GM21528 (cell line): Measurements from ENCODE around the gene GNB5.

Experiments used
- ATAC-seq: cut with Tn5 transposase; IDR thresholded peaks from one replicate; pipeline ENCODE4 v1.9.1; 2021; ENCODE audit warnings: mild to moderate bottlenecking, moderate library complexity; ENCODE audit not compliant: unreplicated experiment, low FRiP score

Gene GNB5

DNA sequence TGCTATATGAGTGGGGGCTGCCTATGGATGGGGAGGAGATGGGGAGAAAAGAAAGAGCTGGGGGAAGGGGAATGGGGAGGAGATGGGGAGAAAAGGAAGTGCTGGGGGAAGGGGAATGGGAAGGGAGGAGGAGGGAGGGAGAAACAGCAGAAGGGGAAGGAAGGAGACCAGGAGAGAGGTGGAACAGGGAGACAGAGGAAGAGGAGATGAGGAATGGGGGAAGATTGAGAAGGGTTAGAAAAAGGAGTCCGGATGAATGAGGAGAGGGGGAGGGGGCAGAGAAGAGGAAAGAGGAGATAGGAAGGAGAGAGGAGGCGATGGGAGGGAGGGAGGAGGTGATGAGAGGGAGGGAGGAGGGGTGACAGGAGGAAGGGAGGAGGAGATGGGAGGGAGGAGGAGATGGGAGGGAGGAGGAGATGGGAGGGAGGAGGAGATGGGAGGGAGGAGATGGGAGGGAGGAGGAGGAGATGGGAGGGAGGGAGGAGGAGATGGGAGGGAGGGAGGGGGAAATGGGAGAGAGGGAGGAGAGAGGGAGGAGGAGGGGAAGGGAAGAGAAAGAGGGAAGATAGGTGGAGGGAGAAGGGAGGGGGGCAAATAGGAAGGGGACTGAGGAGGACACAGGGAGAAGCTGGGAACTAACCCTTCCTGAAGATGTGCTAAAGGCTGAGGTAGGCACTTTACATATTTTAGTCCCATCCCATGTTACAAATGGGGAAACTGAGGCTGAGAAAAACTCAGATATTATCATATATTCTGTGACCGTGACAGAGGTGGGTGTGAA is 72.0 kb downstream of the GNB5 start:
- no peak for ATAC-seq

DNA sequence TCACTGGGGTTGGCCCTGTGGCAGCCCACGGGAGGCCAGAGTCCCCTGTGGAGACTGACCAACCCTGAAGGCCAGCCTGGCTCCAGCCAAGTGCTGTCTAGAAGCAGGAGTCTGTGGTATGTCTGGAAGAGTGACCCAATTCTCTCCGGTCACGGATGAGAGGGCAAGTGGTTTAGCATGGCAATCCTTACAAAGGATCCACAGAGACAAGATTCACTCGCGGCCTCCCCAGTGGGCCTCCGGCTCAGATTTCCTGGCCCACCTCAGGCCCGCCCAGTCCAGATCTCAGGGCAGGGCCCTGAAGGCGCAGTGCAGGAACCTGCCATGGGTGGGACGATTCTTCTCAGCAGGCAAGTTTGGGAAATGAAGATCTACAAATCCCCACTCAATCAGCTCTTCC is 73.6 kb downstream of the GNB5 start:
- ATAC-seq, result no peak

DNA sequence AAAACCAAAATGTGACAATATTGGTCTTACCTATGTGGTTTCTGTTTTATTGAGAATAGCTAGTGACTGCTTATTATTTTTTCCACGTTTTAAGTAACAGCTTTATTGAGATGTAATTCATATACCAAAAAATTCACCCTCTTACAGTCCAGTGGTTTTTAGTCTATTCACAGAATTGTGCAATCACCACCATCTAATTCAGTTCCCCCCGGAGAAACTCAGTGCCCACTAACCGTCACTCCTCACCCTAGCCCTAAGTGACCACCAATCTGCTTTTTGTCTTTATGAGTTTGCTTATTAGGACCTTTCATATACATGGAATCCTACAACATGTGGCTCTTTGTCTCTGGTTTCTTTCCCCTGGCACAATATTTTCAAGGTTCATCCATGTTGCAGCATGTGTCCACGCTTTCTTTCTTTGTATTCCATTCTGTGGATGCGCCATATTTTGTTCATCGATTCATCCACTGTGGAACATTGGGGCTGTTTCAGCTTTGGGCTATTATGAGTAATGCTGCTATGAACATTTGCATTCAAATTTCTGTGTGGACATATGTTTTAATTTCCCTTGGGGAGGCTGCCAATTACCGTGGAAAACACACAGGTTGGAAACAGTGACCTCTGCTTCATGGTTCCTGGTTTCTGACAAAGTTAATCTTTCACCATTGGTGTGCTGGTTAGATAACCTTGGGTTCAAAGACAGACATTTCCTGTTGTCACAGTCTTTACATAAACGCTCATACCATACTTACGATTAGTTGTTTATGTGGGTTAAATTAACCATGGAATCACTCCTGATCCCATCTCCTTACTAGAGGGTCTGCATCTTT is 75.4 kb downstream of the GNB5 start:
- ATAC-seq, result no peak

DNA sequence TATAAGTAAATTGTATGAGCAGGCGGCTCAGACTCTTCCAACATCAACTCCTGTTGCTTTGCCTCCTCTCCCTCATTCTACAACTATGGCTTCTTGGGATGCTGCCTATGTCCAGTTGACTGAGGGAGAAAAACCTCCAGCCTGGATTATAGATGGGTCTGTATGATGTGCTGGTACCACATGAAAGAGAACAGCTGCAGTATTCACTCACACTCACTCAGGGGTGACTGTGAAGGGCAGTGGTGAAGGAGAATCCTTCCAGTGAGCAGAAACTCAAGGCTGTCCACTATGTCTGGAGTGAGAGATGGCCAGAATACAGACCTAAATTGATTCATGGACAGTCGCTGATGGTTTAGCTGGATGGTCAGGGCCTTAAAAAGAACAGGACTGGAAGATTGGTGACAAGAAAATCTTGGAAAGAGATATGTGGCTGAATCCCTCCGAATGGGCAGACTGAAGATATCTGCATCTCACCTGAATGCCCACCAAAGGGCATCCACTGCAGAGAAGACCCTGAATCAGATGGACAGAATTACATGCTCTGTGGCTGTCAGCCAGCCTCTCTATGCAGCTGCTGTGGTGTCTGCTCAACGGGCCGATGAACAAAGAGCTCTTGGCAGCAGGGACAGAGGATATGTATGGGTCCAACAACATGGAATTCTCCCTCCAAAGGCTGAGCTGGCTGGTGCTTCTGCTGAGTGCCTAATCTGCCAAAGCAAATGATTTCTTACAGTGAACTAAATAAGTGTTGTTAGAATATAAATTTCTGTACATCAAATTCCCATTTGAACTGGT is 76.7 kb downstream of the GNB5 start:
- no peak for ATAC-seq

DNA sequence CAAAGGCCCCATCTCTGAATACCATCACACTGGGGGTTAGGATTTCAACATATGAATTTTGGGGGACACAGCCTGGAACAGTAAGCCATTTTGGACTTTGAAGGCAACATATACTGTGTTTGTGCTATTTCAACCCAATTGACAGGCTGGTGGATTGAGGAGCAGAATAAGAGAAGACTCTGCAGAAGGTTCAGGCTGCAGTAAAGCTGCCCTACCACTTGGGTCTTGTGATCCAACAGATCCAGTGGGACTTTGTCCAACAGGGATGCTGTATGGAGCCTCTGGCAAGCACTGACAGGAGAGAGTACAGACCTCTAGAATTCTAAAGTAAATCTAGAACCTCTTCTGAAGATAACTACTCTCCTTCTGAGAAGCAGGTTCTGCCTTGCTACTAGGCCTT is 77.5 kb downstream of the GNB5 start:
- ATAC-seq, result no peak

DNA sequence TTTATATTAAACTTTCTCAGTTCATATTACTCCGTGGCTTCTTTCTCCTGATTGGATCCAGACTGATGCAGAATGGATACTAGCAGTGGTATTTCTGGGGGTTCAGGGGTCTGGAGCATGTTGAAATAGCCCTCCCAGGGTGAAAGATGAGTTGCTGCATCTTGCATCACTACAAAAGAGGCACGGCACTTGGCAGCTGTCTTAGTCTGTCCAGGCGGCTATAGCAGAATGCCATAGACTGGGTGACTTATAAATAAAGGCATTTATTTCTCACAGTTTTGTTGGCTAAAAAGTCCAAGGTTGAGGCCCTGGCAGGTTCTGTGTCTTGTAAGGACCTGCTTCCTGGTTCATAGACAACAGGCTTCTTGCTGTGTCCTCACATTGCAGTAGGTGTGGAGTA is 78.0 kb downstream of the GNB5 start:
- ATAC-seq, result no peak

DNA sequence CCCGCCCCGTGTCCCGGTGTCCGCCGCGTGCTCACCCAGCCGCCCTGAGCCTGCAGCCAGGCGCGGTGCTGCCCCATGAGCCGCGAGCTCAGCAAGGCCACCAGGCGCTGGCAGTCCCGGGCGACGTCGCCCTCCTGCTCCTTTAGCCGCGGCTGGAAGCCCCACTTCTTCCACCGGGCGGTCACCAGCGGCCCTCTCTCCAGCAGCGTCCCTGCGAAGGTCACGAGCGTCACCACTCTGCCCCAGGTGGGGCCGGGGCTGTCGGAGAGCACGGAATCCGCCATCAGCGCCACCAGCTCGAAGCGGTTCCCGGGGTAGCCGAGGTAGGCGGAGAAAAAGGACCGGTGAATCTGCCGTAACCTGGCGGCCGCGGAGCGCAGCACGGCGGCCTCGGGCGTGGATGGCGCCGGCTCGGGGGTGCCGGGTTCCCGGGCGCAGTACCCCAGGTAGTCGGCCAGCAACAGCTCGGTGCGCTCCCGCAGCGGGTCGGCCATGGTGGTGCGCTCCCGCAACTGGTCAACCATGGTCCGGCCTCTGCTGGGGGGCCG is 78.9 kb downstream of the GNB5 start:
- no peak for ATAC-seq

DNA sequence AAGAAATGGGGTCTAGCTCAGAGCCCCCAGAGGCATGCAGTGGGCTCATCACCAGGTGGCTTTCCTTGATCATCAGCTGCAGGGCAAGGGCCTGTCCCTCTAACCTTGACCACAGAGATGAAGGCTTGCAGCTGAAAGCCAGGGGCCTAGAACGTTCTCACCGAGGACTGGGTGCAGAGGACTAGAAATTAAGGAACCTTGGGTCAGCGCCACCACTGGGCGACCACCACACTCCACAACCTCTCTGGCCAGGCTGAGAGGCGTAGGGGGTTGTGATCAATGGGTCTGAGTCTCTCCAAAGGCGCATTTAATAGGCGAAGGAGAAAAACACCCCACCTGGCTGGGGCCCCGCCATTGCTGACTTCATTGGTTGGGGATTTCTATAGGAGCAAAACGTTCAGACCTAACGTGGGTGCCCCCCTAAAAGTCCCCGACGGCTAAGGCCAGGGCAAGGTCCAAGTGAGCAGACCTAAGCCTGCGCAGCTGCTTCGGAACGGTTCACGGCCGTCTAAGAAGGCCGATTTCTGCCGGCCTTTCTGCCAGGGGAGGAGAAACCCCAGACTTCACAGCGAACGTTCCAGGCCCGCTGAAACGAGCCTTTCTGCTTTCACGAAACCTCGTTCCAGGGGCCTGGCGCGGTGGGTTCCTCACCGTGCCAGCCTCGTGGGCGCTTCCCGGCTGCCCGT is 79.5 kb downstream of the GNB5 start:
- ATAC-seq, result no peak

DNA sequence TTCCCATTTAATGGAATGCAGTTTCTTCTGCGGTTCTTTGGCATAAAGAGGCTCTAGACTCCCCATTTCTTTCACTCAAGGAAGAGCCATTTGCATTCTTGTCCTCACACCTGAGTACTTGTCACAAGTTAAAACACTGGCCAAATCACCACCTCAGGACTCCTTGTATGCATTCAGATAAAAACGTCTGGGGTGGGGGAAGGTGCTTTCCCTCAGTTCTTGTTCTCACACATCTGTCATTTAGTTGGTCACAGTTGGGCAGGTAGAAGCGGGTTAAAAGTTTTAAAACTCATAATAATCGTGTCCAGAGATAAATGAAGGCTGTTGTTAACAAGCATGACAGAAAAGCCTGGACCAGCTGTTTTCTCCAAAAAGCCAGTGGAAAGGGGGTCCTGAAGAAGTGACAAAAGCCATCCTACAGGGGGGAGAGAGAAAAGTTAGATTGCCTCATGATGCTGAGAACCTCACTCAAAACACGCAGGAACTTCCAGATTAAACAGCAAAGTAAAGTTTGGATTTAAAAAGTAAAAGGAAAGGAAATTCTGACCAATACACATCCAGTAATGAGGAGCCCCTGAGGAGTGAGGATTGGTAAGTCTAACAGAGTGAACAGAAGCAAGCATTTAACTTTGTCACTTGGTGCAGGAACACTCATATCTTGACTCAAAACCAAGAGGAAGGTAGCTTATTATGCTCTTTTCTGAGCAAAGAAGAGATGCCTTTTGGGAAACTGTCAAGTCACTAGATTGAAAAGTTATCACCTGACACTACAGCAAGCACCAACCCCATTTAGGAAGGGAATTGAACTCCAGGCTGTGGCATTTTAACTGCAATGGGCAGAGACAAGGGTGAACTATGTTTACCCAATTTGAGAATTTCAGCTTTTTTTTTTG is 81.4 kb downstream of the GNB5 start:
- peak; percentile 52 for ATAC-seq

DNA sequence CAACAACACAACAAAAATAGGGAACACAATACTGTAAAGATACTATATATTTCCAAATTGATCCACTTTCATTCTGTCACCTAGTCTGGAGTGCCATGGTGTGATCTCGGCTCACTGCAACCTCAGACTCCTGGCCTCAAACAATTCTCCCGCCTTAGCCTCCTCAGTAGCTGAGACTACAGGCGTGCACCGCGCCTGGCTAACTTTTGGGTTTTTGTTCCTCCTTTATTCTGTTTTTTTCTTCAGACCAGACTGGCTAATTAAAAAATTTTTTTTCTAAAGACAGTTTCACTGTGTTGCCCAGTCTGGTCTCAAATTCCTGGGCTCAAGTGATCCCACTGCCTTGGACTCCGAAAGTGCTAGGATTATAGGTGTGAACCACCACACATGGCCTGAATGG is 84.0 kb downstream of the GNB5 start:
- ATAC-seq, result no peak

DNA sequence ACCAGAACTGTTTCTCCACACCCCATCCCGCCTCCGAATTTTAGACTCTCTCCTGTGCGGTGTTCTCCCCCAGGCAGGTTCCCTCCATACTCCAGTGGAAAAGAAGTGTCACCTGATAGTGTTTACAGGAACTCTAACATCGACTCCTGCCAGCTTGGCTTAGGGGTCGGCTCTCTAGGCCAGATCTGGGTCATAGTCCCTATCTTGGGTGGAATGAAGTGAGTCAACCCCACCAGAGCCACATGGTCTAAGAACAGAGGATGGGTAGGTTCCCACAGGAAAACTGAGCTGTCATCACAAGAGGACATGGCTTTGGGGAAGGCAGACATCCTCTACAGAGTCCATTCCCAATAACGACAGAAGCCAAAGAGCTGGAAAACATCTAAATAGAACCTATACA is 84.6 kb downstream of the GNB5 start:
- no peak for ATAC-seq

DNA sequence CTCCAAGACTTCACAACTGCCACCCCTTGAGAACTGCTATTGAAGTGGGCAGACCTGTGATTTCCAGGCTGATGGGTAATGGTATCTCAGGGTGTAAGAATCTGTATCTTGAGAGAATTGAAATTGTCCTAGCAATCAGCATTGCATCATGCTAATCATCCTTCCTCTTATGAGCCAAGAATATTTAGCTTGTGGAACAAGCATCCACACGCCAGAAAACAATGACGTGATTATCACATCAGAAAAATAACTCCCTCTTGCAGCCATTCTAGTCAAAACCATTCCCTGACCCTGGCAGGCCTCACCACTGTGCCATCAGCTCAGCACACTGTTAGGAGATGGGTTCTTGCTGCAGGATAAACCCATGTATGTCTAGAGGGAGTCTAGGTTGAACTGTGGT is 85.3 kb downstream of the GNB5 start:
- ATAC-seq, result no peak

DNA sequence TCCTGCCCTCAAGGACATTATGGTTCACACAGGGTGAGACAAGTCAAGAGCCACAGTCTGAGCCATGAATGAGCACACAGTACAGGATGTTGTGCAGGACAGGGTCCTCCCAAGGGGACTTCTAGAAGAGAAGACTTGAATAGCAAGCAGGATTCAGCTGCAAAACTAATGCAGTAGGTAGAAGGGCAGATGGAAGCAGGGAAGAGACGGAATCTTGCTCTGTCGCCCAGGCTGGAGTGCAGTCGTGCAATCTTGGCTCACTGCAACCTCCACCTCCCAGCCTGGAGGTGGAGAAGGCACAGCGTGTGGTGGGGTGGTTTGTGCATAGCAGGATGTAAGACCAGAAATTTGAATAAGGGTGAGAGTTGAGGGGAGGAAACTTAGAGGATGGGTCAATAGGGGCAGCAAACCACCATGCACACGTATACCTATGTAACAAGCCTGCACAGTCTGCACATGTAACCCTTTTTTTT is 86.6 kb downstream of the GNB5 start:
- no peak for ATAC-seq

DNA sequence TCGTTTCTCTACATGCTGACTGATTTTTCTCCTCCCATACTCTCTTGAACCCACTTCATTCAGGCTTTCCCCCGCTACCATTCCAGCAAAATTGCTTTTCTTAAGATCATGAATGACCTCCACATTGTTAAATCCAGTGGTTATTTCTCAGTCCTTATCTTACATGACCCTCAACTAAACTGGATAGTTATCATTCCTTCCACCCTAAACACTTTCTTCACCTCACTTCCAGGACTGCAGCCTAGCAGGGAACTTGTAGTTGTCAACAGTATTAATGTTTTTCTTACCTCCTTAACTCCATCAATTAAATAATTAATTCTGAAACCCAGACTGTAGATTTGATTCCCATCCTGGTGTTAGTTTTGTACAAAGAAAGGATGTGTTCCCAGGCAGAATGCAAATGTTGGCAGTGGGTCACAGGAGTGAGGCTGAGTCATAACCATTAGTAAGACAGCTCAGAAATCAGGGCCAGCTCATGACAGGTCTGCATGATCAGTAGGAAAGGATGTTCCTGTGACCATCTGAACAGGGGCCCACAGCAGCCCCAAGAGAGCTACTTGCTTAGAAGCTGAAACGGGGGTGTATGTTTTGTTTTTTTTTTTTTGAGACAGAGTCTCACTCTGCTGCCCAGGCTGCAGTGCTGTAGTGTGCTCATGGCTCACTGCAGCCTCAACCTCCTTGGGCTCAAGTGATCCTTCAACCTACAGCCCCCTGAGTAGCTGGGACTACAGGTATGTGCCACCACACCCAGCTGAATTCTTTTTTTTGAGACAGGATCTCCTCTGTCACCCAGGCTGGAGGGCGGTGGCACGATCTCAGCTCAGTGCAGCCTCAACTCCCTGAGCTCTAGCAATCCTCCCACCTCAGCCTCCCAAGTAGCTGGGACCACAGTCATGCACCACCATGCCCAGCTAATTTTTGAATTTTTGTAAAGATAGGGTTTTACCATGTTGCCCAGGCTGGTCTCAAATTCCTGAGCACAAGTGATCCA is 87.7 kb downstream of the GNB5 start:
- peak; percentile 54 for ATAC-seq

DNA sequence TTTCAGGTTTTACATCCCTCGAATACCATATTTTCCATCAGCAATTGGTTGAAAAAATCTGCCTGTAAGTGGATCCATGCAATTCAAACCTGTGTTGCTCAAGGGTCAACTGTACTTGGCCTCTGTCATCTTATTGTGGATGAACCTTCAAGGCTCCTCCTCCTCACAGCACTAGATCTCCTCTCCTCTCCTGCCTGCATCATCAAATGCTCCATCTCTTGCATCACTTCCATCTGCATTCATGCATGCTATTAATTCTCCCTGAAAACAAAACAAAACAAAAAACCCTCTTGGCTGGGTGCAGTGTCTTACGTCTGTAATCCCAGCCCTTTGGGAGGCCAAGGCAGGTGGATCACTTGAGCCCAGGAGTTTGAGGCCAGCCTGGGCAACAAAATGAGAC is 88.7 kb downstream of the GNB5 start:
- ATAC-seq, result peak; percentile 8

DNA sequence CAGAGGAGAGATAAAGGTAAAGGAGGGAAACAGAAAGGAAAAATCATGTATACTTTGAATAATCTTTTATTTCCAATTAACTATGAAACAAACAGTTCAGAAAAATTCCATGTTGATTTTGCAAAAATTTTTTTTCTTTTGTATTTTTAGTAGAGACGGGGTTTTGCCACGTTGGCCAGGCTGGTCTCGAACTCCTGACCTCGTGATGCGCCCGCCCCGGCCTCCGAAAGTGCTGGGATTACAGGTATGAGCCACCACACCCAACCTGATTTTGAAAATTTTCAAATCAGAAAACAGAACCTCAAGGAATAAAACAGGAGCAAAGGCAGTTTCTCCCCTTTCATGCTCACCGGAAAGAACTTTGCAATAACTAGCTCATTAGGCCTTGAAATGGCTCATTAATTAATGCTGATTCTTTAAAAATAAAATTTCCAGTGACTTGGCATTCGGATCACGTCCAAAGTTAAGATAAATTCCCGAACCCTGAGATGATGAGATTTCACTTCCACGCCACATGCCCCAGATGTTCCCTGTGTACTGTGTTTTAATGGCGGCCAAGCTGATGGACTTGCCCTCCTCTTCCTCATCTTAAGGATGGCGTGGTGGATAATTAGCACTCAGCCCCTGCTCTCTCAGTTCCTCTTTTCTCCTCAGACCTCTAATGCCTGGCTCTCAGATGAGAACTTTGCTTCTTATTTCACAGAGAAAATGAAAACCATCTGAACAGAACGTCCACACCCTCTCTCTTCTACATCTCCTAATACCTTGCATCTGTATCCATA is 89.5 kb downstream of the GNB5 start:
- peak; percentile 40 for ATAC-seq

DNA sequence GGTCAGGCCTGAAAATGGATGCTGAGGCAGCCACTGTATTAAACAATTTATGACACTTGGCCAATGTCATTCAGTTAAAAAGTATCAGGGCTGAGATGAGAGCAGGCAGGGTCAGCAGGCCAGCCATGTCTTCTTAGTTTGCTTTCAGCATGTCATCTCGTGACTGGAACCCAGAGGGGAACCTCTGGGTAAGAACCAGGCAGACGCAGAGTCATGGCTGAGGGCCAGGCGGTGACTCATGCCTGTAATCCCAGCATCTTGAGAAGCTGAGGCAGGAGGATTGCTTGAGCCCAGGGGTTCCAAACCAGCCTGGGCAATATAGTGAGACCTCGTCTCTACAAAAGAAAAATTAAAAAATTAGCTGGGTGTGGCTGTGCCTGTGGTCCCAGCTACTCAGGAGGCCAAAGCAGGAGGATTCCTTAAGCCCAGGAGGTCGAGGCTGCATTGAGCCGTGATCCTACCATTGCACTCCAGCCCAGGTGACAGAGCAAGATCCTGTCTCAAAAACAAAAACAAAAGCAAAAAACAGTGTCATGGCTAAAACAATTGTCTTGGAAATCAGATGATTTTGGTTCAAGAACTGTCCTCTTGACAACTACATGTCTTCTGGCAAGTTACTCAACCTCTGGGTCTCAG is 90.3 kb downstream of the GNB5 start:
- ATAC-seq, result no peak
